ENCODE measurements around the gene ST6GALNAC1.
"Not testable (repeated sequence)": the region's sequence is repeated elsewhere in the genome, so short reads cannot be mapped to it uniquely, and the experiment has no call there.

The ST6GALNAC1 gene

GRCh38 chr17:76642032-76642561 lies 1.5 kb downstream of the ST6GALNAC1 start:
- no peak for TF ChIP-seq CTCF (IDR thresholded peaks at IDR 0.05; ENCODE audit: low read depth, low read length)
- no peak overlapping the region for H3K4me3 ChIP-seq (ENCODE audit: low read depth, low read length)

- H3K4me3 ChIP-seq (ENCODE audit: low read depth, low read length): no peak overlapping the region
- TF ChIP-seq CTCF (IDR thresholded peaks at IDR 0.05; ENCODE audit: low read depth, low read length): no peak
These were observed 2.1 kb downstream of the ST6GALNAC1 start for GRCh38 chr17:76641501-76641900.

- no peak overlapping the region for H3K4me3 ChIP-seq (ENCODE audit: low read depth, low read length)
- TF ChIP-seq CTCF (IDR thresholded peaks at IDR 0.05; ENCODE audit: low read depth, low read length): no peak
These were observed 2.8 kb downstream of the ST6GALNAC1 start for GRCh38 chr17:76640550-76641380.

GRCh38 chr17:76638263-76638662 lies 5.3 kb downstream of the ST6GALNAC1 start:
- H3K4me3 ChIP-seq (ENCODE audit: low read depth, low read length): no peak overlapping the region
- TF ChIP-seq CTCF (IDR thresholded peaks at IDR 0.05; ENCODE audit: low read depth, low read length): no peak

- not testable (repeated sequence) for H3K4me3 ChIP-seq (ENCODE audit: low read depth, low read length)
These were observed 6.9 kb downstream of the ST6GALNAC1 start for GRCh38 chr17:76636486-76637206.

- H3K4me3 ChIP-seq (ENCODE audit: low read depth, low read length): no peak overlapping the region
- TF ChIP-seq CTCF (IDR thresholded peaks at IDR 0.05; ENCODE audit: low read depth, low read length): no peak
These were observed 7.7 kb downstream of the ST6GALNAC1 start for GRCh38 chr17:76635659-76636360.

- no peak for TF ChIP-seq CTCF (IDR thresholded peaks at IDR 0.05; ENCODE audit: low read depth, low read length)
- H3K4me3 ChIP-seq (ENCODE audit: low read depth, low read length): no peak overlapping the region
These were observed 8.5 kb downstream of the ST6GALNAC1 start for GRCh38 chr17:76635039-76635438.
